Measurements from ENCODE around the gene C4orf33.
"Not testable (repeated sequence)": the region's sequence is repeated elsewhere in the genome, so short reads cannot be mapped to it uniquely, and the experiment has no call there.

C4orf33 gene

GRCh38 chr4:129126614-129127013 lies 30.7 kb downstream of the C4orf33 start:
- DNase-seq, result not testable (repeated sequence)

GRCh38 chr4:129129143-129129542 lies 33.2 kb downstream of the C4orf33 start:
- no peak for DNase-seq

DNA sequence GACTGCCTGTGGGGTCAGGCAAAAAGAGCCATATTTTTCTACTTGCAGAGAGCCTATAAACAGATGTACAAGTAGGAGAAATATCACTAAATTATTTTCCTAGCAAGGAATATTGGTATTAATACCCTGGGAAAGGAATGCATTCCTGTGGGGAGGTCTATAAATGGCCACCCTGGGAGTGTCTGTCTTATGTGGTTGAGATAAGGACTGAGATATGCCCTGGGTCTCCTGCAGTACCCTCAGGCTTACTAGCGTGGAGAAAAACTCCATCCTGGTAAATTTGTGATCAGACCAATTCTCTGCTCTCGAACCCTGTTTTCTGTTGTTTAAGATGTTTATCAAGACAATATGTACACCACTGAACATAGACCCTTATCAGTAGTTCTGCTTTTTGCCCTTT lies 35.4 kb downstream of the C4orf33 start:
- DNase-seq, result no peak

DNA sequence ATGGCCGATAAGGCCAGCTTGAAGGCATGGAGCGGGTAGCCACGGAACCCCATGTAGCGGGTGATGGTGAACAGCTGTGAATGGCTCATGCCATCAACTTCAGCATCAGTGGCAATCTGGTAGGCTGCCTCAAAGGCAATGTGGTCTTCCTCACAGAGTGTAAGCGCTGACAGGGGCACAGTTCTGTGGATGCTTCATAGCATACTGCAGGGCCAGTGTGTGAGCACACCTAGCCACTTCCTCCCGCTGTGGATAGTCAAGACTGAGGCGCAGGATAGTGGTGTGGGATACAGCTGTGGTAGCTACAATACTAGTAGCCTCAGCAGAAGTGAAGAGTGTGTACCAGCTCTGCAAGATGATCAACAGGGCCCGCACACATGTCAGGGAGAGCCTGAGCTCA lies 40.5 kb downstream of the C4orf33 start:
- DNase-seq, result no peak

DNA sequence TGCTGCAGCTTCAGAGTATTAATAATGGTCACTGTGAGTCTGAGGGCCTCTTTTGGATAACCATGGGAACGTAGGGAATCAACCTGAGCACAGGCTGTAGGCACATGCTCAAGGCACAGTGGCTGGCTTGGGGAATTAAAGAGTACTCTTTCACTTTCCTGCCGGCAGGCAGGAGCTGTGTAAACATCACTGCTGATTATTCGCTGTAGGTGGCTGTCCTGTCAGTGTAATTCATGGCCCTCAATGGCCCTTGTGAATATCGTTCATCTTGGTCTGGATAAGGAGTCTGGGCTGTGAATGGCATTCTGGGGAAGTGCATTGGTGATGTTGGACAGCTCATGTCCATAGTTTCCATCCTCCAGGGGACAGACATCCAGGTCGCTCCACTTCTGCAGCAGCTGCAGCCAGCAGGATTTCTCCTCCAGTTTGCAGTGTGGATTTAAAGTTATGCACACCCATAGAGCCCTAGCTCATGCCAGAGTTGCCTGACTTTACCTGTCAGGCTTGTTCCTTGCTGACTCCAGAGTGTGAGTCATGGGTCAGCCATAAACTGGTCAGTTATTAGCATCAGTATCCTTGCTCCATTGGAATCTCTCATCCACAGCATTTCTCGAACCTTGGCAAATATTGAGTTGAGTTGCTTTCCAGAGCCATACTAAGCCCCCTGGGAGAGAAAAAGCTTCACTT lies 43.0 kb downstream of the C4orf33 start:
- no peak for DNase-seq

- DNase-seq, result no peak
These were observed 44.6 kb downstream of the C4orf33 start for GRCh38 chr4:129140521-129140920.

DNA sequence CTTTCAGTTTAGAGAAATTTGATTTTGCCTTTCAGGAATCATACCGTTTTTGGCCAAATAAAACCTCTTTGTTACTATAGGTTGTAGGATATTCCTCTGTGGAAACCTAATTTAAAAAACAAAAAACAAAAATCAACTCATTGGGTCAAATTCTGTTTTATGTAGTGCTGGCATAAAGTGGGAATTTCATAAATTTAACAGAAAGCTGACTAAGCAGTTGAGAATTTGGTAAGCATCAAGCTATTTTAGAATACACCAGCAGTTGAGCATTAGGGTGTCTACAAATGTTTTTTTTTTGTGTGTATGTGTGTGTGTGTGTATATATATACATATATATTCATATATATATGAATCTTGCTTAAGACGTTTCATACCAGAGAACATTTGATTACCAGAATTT lies 47.4 kb downstream of the C4orf33 start:
- no peak for DNase-seq

- no peak for DNase-seq
These were observed 48.8 kb downstream of the C4orf33 start for GRCh38 chr4:129144755-129145206.

GRCh38 chr4:129145222-129145730 lies 49.3 kb downstream of the C4orf33 start:
- DNase-seq, result no peak

DNA sequence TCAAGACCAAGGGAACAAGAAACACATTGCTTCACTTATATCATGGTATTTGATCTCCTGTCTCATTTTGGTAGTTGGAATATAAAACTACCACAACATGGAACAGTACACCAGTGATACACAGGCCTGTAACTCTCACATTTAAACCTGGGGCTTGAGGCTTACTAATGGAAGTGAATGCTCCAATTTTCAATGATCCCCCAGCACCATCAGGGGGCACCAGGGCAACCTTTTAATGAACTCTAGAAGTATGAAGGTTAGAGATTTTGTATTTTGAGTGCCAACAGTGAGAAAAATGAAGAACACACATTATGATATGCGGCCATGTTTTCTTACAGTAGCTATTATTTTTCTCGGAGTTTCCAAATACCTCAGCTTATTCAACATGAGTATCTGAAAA lies 50.7 kb downstream of the C4orf33 start:
- DNase-seq, result no peak

DNA sequence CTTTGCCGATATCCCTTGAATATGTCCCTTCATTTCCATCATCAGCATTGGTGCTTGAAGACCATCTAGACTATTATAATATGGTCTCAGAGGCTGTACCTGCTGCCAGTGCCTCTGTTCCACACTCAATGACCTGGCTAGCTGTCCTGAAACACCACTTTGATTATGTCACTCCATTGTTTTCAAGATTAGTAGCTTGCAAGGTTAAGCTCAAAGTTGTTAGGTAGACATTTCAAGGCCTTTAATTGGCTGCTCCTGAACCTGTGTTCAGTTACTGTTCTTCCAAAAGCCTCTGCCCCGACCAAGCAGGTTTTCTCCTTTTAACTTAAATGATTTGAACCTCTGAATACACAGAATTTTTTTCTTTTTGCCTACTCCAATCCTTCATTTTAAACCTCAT lies 52.9 kb downstream of the C4orf33 start:
- no peak for DNase-seq

DNA sequence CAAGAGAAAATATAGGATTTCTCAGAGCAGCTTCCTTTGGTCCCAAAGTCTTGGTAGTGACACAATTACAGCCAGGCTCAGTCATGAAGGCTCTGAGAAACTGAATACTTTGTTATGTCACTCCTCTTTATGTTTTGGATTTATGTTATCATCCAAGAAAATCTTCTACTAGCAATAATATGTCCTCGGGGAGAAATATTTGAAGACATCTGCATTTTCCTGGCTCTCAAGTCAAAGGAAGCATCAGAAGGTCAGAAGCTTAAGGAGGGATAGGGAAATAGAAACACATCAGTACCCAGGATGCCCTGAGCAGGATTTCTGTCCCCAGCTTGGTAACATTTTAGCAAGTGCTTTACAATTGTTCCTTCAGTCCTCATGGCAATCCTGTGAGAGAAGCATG lies 54.0 kb downstream of the C4orf33 start:
- no peak for DNase-seq

- no peak for DNase-seq
These were observed 56.4 kb downstream of the C4orf33 start for GRCh38 chr4:129152350-129152749.

DNA sequence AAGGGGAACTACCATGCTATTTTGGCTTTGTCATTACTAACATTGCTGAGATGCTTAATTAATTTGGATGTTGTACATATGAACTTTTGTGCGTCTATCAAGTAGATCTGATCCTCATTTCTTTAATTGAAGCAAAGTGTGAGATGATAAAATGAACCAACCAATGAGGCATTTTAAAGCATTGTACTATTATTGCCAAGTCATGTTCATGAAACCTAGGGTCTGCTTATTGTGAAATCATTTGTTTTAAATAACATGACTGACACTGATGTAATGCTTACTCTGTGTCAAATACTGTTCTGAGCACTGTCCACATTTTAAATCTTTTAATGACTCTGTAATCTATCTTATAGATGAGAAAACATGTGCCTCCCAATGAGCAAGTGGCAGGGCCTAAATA lies 57.7 kb downstream of the C4orf33 start:
- no peak for DNase-seq

- DNase-seq, result no peak
These were observed 66.5 kb downstream of the C4orf33 start for GRCh38 chr4:129162450-129162849.

DNA sequence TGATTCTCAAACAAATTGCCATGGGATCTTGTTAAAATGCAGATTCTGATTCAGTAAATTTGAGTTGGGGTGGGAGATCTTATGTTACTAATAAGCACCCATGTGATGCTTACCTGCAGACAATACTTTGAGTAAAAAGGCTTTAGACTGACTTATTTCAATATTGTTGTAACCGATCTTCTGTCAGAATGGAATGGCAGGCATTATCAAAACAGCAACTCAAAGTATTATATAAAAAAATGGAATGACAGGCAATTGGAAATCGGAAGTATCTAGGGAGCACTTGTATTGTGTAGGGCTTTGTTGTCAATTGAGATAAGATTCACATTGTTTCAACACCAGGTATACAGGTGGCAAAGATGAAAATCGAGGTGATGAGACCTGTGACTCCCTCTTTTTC lies 67.5 kb downstream of the C4orf33 start:
- no peak for DNase-seq

DNA sequence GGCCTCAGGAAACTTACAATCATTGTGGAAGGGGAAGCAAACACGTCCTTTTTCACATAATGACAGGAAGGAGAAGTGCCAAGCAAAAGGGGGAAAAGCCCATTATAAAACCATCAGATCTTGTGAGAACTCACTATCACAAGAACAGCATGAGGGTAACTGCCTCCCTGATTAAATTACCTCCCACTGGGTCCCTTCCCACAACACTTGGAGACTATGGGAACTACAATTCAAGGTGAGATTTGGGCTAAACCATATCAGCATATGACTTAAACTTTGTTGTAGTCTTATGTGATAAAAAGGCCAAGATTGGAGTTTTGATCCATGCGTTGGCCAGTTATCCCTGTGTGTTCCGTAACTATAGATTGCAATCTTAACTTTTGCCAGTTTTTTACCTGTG lies 68.3 kb downstream of the C4orf33 start:
- DNase-seq, result no peak

Data from hypothalamus (tissue), 51 donors.